Parathyroid adenoma (tissue), 2 donors: ENCODE data around the gene SRC.

Experiments
- H2AFZ ChIP-seq: fragments of 300-600 bp; sonication (generic); one replicate; pipeline ENCODE4 v1.7.0; 2017; ENCODE audit warnings: antibody characterized with exemption, mild to moderate bottlenecking
- H3K27ac ChIP-seq: fragments of 300-600 bp; sonication (generic); one replicate; pipeline ENCODE4 v1.7.0; 2017
- H3K27me3 ChIP-seq: fragments of 300-600 bp; sonication (generic); one replicate; pipeline ENCODE4 v1.7.0; 2017; ENCODE audit warnings: low read length; ENCODE audit not compliant: control insufficient read depth, insufficient read depth
- H3K36me3 ChIP-seq: fragments of 300-600 bp; sonication (generic); one replicate; pipeline ENCODE4 v1.7.0; 2017; ENCODE audit warnings: low read length; ENCODE audit not compliant: control insufficient read depth, insufficient read depth
- H3K4me1 ChIP-seq: fragments of 300-600 bp; sonication (generic); one replicate; pipeline ENCODE4 v1.7.0; 2017; ENCODE audit warnings: control low read depth
- H3K4me2 ChIP-seq: fragments of 300-600 bp; sonication (generic); one replicate; pipeline ENCODE4 v1.7.0; 2017; ENCODE audit warnings: low read length
- H3K4me3 ChIP-seq: fragments of 300-600 bp; sonication (generic); one replicate; pipeline ENCODE4 v1.7.0; 2017; ENCODE audit warnings: low read depth, low read length
- H3K79me2 ChIP-seq: fragments of 300-600 bp; sonication (generic); one replicate; pipeline ENCODE4 v1.7.0; 2017; ENCODE audit warnings: control low read depth
- H3K9ac ChIP-seq: fragments of 300-600 bp; sonication (generic); one replicate; pipeline ENCODE4 v1.7.0; 2017; ENCODE audit warnings: mild to moderate bottlenecking
- H3K9me3 ChIP-seq: fragments of 300-600 bp; sonication (generic); one replicate; pipeline ENCODE4 v1.7.0; 2017; ENCODE audit warnings: low read length; ENCODE audit not compliant: control insufficient read depth
- TF ChIP-seq, protein P1 (sequence below): fragments of 300-600 bp; sonication (generic); IDR thresholded peaks from one replicate; pipeline ENCODE4 v1.7.0; 2017; ENCODE audit warnings: antibody characterized with exemption, mild to moderate bottlenecking
- donor health status: primary hyperparathyroidism.

SRC gene

GRCh38 chr20:37347347-37347823 lies 1.4 kb downstream of the SRC start:
- Histone ChIP-seq H3K4me3 (no peak overlapping the region), H3K4me2 (no peak overlapping the region), H3K79me2 (peaks cover 2% of the 10 kb centered on the region), H2AFZ (no peak overlapping the region), H3K27me3 (no peaks in the 10 kb centered on the region), H3K36me3 (no peaks in the 10 kb centered on the region), H3K4me1 (peaks cover 3% of the 10 kb centered on the region), H3K9me3 (no peaks in the 10 kb centered on the region), H3K27ac (no peak overlapping the region), H3K9ac (no peak overlapping the region)
- TF ChIP-seq, protein P1, sequence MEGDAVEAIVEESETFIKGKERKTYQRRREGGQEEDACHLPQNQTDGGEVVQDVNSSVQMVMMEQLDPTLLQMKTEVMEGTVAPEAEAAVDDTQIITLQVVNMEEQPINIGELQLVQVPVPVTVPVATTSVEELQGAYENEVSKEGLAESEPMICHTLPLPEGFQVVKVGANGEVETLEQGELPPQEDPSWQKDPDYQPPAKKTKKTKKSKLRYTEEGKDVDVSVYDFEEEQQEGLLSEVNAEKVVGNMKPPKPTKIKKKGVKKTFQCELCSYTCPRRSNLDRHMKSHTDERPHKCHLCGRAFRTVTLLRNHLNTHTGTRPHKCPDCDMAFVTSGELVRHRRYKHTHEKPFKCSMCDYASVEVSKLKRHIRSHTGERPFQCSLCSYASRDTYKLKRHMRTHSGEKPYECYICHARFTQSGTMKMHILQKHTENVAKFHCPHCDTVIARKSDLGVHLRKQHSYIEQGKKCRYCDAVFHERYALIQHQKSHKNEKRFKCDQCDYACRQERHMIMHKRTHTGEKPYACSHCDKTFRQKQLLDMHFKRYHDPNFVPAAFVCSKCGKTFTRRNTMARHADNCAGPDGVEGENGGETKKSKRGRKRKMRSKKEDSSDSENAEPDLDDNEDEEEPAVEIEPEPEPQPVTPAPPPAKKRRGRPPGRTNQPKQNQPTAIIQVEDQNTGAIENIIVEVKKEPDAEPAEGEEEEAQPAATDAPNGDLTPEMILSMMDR = no peak

- H3K4me3 ChIP-seq = no peak overlapping the region
- peaks cover 6% of the 10 kb centered on the region for H3K79me2 ChIP-seq
- H3K27ac ChIP-seq = no peak overlapping the region
- TF ChIP-seq, protein P1 = no peak
- no peak overlapping the region for H3K9ac ChIP-seq
- peaks cover 3% of the 10 kb centered on the region for H3K4me1 ChIP-seq
- no peaks in the 10 kb centered on the region for H3K9me3 ChIP-seq
- H3K4me2 ChIP-seq = no peak overlapping the region
- no peaks in the 10 kb centered on the region for H3K27me3 ChIP-seq
- H2AFZ ChIP-seq = no peak overlapping the region
- no peaks in the 10 kb centered on the region for H3K36me3 ChIP-seq
Measured at GRCh38 chr20:37347891-37348791, 2.2 kb downstream of the SRC start.

GRCh38 chr20:37348792-37349516 lies 3.0 kb downstream of the SRC start:
- no peaks in the 10 kb centered on the region for H3K36me3 ChIP-seq

DNA sequence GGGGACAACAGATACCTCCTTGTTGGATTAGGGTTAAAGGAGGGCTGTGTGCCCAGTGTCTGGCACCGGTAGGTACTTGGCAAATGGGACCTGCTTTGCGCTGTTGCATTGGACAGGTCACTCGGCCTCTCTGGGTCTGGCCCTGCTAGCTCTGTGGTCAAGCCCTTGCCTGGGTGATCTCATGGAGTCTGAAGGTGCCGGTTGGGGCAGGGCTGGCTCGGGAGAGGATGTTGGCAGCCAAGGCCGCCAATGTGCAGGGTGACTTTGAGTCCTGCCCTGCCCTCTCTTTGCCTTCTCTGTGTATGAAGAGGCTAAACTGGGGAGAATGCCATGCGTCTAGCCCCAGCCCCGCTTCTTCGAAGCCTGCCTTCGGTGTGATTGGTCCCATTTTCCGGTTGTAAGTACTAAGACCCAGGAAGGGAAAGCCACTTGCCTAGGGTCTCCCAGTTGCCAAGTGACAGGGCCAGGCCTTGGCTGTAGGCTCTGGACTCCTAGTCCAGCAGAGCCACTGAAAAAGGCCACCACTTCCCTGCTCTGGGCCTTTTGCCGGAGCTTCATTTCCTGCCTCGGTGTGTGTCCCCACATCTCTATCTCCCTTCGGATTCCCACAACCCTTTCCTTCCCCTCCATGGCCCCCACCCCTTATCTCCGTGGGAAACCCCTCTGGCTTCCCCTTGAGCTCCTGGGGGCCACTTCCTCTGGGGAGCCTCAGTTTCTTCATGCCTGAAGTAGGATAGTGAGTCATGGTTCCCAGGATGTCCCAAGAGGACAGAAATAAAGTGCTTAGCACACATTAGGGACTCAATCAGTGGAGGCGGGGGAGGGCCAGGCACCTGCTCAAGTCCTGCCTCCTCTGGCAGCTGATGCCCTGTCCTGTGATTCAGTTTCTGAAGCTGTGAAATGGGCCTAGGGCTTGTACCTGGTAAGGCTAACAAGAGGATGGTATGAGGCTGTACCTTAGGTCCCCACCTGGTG lies 3.9 kb downstream of the SRC start:
- no peak overlapping the region for H3K27ac ChIP-seq
- no peak overlapping the region for H3K9ac ChIP-seq

More at GRCh38 chr20:37348792-37349516, 3.0 kb downstream of the SRC start:
- H3K27ac ChIP-seq = no peak overlapping the region
- TF ChIP-seq, protein P1 = no peak
- peaks cover 10% of the 10 kb centered on the region for H3K79me2 ChIP-seq
- no peak overlapping the region for H3K4me2 ChIP-seq
- no peaks in the 10 kb centered on the region for H3K27me3 ChIP-seq
- no peak overlapping the region for H3K4me3 ChIP-seq
- H3K9ac ChIP-seq = no peak overlapping the region
- peaks cover 3% of the 10 kb centered on the region for H3K4me1 ChIP-seq
- H3K9me3 ChIP-seq = no peaks in the 10 kb centered on the region
- no peak overlapping the region for H2AFZ ChIP-seq

More for the DNA sequence above, 3.9 kb downstream of the SRC start:
- no peak overlapping the region for H3K4me3 ChIP-seq
- H3K4me2 ChIP-seq = no peak overlapping the region
- H3K4me1 ChIP-seq = peaks cover 3% of the 10 kb centered on the region
- no peaks in the 10 kb centered on the region for H3K9me3 ChIP-seq
- H3K27me3 ChIP-seq = no peaks in the 10 kb centered on the region
- no peaks in the 10 kb centered on the region for H3K36me3 ChIP-seq
- no peak overlapping the region for H2AFZ ChIP-seq
- H3K79me2 ChIP-seq = peaks cover 12% of the 10 kb centered on the region
- TF ChIP-seq, protein P1 = no peak
